ENCODE results near the gene INPP5A.
"Not testable (repeated sequence)": the region's sequence is repeated elsewhere in the genome, so short reads cannot be mapped to it uniquely, and the experiment has no call there.

Gene INPP5A

GRCh38 chr10:132699411-132700155 lies 162.0 kb downstream of the INPP5A start:
- DNase-seq: no peak

- DNase-seq: no peak
Observed at GRCh38 chr10:132700156-132701098, 162.8 kb downstream of the INPP5A start.

GRCh38 chr10:132701099-132701845 lies 163.7 kb downstream of the INPP5A start:
- no peak for DNase-seq

- no peak for DNase-seq
Observed at GRCh38 chr10:132701846-132702190, 164.2 kb downstream of the INPP5A start.

- DNase-seq: no peak
Observed at GRCh38 chr10:132702601-132703418, 165.2 kb downstream of the INPP5A start.

GRCh38 chr10:132703419-132704007 lies 165.9 kb downstream of the INPP5A start:
- DNase-seq: no peak

GRCh38 chr10:132704008-132704814 lies 166.6 kb downstream of the INPP5A start:
- DNase-seq: no peak

GRCh38 chr10:132704815-132705064 lies 167.2 kb downstream of the INPP5A start:
- not testable (repeated sequence) for DNase-seq

- DNase-seq: no peak
Observed at GRCh38 chr10:132705173-132705572, 167.6 kb downstream of the INPP5A start.

- DNase-seq: no peak
Observed at GRCh38 chr10:132705943-132706342, 168.4 kb downstream of the INPP5A start.

GRCh38 chr10:132706701-132707100 lies 169.1 kb downstream of the INPP5A start:
- DNase-seq: no peak

GRCh38 chr10:132707121-132707775 lies 169.7 kb downstream of the INPP5A start:
- DNase-seq: no peak

GRCh38 chr10:132707776-132708171 lies 170.2 kb downstream of the INPP5A start:
- no peak for DNase-seq

- DNase-seq: no peak
Observed at GRCh38 chr10:132708441-132708840, 170.9 kb downstream of the INPP5A start.

- no peak for DNase-seq
Observed at GRCh38 chr10:132708936-132709335, 171.3 kb downstream of the INPP5A start.

GRCh38 chr10:132709471-132709951 lies 171.9 kb downstream of the INPP5A start:
- no peak for DNase-seq

- DNase-seq: no peak
Observed at GRCh38 chr10:132710036-132710686, 172.6 kb downstream of the INPP5A start.

GRCh38 chr10:132710746-132711612 lies 173.4 kb downstream of the INPP5A start:
- no peak for DNase-seq

GRCh38 chr10:132711613-132712121 lies 174.1 kb downstream of the INPP5A start:
- no peak for DNase-seq
